GM18870 (cell line): ENCODE measurements around the gene BANK1.

Experiments used
- ATAC-seq: cut with Tn5 transposase; IDR thresholded peaks from one replicate; pipeline ENCODE4 v1.9.1; 2021; ENCODE audit warnings: moderate library complexity; ENCODE audit not compliant: unreplicated experiment

The BANK1 gene

GRCh38 chr4:102007959-102008425 is 217.5 kb downstream of the BANK1 start:
- peak; percentile 98 for ATAC-seq

DNA sequence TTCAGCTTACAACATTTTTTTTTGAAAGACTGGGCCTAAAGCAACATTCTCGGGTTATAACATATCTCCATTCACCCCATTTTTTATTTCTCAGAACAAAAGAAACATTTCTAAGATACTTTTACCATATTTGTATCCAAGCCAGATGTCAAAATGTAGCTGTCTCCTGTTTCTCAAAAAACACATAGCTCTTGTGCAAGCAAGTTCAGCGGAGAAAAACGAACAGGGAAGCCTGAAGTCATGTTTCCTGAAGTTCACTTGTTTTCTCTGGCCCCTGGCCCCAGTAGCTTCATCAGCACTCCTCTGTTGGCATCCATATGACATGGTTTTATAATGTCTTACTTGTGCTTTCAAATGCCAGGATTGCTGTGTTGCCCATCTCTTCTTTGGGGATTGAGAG is 218.2 kb downstream of the BANK1 start:
- ATAC-seq: no peak

DNA sequence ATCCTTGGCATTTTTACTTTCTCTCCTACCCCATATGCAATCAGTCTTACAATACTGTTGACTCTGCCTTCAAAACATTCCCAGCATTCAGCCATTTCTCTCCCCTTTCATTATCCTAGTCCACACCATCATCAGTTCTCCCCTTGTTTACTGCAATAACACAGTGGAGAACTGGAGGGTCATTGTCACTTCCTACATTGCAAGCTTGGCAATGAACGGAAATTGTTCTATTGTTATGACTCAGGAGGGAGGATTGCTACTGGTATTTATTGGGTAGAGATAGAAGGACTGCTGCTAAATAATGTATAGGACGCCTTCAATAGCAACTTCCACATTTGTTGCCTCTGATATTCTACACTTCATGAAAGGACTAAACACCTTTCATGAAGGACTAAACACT is 231.8 kb downstream of the BANK1 start:
- no peak for ATAC-seq

GRCh38 chr4:102027961-102028360 is 237.4 kb downstream of the BANK1 start:
- no peak for ATAC-seq

GRCh38 chr4:102031406-102031805 is 240.9 kb downstream of the BANK1 start:
- no peak for ATAC-seq

DNA sequence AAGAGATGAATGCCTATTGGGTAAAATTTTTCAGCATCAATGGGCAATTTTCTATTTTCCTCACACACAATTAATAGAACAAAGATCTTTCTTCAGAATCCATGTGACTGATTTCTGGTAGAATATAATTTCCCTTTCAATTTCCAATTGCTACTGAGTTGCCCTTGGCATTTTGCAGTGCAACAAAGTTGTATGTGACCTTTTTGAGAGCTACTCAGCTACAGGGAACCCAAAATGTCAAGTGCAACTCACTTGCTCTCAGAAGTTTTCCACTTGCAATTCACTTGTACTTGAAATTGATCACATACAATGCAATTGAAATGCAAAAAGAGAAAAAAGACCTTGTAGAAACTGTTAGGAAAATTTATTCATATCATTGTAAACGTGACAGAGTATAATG is 245.5 kb downstream of the BANK1 start:
- no peak for ATAC-seq

- no peak for ATAC-seq
Observed at GRCh38 chr4:102036619-102037376, 246.3 kb downstream of the BANK1 start.

- ATAC-seq: peak; percentile 45
Observed at GRCh38 chr4:102037566-102037965, 247.0 kb downstream of the BANK1 start.

DNA sequence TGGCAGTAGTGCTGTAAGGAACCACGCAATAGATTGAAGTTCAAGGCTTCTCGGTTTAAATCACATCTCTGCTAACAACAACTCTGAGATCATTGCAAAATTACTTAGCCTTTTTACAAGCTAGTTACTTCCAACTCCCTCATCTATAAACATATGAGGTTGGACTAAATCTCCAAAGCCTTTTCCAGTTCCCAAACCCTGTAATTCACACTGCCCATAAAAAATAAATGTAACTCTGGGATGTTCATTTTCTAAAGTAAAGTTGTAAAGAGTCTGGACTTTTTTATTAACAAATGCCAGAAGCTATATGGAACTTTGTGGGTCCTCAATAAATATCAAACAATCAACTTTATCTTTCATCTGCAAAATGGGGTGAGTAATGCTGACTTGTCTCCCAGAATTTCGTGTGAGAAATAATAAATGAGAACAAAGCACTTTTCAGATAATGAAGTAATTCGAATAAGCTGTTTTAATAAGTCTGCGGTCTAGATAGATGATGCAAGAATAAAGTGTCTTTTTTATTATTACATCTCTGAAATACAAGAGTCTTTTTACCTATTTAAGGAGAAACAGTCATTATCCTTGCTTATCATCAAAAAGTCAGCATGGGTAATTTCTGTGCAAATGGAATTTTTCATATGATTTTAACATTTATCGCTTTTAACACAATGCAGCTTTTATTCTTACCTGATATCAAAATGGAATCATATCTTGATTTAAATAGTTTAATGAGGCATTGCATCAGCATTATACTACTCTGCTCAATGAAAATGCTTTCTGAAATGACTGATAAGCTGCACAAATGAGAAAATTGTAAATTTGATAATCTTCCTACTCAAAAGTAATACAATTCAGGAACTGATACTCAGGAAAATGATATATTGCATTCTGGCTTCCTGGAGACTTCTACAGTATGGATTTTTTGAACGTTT is 252.6 kb downstream of the BANK1 start:
- ATAC-seq: no peak

GRCh38 chr4:102047616-102048015 is 257.1 kb downstream of the BANK1 start:
- ATAC-seq: no peak

DNA sequence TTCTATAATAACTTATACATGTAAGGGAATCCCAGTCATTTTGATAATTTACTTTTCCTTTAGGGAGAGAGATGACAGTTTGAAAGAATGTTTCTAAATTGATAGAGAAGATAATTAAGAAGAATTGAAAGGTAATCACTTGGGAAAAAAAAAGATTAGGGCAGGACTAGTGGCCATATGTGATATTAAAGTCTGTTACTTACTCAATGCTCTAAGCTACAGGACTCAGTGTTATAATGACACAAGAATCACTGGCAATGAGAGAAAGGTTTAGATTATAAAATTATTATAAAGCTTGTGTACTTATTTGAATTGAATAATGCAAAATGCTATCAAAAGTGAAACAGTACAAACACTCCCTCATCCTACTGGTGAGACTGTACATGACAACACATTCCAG is 265.3 kb downstream of the BANK1 start:
- no peak for ATAC-seq

DNA sequence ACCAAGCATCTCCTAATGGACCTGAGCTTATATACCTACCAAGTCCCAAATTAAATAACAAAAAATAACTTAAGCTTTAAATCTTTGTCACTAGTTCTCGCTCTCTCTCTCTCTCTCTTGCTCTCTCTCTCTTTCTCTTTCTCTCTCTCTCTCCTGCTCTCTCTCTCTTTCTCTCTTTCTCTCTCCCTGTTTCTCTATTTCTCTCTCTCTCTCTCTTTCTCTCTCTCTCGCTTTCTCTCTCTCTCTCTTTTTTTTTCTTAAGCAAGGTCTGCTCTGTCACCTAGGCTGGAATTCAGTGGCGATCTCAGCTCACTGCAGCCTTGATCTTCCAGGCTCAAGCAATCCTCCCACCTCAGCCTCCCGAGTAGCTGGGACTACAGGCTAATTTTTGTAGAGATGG is 266.6 kb downstream of the BANK1 start:
- ATAC-seq: no peak

DNA sequence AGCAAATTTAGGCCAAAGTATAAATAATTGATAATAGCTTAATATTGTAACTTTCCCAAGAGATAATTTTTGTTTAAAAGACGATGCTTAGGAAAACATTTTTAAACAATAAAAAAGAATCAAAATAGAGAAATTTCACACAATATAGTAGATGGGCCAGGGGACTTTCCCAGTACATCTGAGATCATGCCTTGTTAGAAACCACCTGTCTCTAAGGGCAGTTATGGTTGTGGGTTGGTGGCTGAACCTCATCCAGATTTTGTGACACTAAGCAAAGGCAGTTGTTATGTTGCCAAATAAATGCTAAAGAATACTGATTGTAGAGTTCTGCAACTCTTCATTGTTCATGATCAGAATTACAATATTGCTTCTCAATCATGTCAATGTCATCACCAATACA is 270.6 kb downstream of the BANK1 start:
- peak; percentile 85 for ATAC-seq

- ATAC-seq: no peak
Observed at GRCh38 chr4:102064747-102065442, 274.4 kb downstream of the BANK1 start.

DNA sequence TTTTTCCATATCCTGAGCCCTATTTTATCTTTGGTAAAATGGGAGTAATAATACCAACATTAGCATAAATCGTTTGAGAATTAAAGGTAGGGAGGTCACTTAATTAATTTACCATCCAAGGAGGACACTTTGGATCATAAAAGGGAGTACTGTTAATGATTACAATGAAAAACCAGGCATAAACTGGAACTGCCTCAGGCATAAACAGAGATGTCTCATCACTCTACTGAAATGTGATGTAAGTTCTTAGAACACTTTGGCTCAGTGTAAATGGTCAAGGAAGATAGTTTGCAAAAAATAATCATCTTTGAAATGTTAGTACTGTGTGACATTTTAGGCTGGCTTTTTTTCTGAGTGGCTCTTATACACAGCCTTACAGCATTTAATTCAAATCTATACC is 286.1 kb downstream of the BANK1 start:
- ATAC-seq: no peak

GRCh38 chr4:102080184-102080583 is 289.7 kb downstream of the BANK1 start:
- no peak for ATAC-seq

DNA sequence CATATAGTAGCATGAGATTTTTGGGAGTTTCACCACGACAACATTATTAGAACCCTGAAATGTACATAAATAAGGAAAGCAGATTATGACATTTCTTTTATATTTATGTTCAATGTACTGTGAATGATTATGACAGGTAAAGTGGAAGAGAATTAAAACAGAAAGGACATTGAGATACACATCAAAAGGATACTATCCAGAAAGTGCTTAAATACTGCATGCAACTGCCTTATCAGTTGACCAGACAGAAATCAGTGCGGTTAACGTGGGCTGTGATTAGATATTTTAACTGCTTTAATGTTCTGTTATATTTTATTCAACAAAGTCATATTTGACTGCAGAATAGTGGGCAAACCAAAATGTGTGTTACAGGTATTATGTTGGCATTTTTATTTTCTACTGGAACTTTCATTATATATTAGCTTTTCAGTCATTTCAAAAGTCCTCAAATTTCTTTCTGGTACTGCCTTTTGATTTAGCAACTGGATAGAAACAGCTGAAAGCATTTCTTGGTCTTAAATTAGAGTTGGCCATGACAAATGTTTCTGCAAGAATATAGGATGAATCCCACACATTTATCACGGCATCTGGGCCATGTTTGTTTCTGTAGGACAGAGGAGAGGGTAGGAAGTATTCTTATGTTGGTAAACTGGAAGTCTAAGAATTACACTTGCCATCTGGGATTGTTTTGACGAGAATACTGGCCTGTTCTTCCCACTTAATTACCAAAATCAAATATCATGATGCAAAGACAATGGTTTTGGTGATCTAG is 299.5 kb downstream of the BANK1 start:
- no peak for ATAC-seq

- ATAC-seq: no peak
Observed at GRCh38 chr4:102091656-102092055, 301.1 kb downstream of the BANK1 start.

- ATAC-seq: no peak
Observed at GRCh38 chr4:102094481-102094880, 304.0 kb downstream of the BANK1 start.

DNA sequence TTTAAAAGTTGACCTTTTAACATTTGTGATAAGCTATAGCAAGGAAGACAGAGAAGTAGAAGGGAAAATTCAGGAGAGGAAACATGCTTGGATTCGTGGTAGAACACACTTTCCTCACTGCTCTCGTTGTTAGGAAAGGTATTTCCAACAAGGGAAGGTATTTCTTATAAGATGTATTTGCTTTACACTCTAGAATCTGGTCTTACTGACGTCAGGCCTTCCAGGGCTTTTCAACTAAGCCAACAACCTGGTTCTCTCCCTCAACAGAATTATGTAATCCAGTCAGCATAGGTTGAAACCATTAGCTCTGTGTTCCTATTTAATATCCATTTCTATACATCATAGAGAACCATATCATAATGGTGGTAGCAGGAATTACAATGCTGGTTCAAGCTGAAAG is 312.8 kb downstream of the BANK1 start:
- ATAC-seq: no peak

DNA sequence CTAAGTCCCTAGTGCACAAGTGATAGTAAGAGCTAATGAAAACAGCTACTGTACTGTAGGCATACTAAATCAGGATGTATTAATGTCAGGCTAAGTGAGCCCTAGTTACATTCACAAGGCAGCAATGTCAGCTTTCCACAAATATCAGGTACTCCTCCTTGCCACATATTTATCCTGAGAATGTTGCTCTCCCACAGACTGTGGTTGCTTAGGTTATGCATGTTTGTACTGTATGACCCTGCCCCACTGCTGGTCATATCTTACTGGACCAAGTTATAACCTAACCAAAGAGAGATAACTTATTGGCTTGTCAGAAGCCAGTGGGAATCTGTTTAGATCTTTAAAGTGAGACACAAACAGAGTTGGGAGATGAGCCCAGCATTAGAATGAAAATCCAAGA is 313.7 kb downstream of the BANK1 start:
- no peak for ATAC-seq
